NT2/D1 (cell line): ENCODE results near the gene SGPL1.

ENCODE experiments used
- SUZ12 ChIP-seq: IDR thresholded peaks from 2 replicates; pipeline ENCODE4 v1.6.1; 2011; ENCODE audit not compliant: insufficient read length, insufficient read depth; ENCODE audit errors: extremely low read depth
- YY1 ChIP-seq: IDR thresholded peaks from 2 replicates; pipeline ENCODE4 v1.6.1; 2011; ENCODE audit not compliant: insufficient read length, insufficient read depth
- ZNF274 ChIP-seq: IDR thresholded peaks from 2 replicates; pipeline ENCODE4 v1.6.1; 2011; ENCODE audit warnings: mild to moderate bottlenecking, low read depth, low read length

DNA sequence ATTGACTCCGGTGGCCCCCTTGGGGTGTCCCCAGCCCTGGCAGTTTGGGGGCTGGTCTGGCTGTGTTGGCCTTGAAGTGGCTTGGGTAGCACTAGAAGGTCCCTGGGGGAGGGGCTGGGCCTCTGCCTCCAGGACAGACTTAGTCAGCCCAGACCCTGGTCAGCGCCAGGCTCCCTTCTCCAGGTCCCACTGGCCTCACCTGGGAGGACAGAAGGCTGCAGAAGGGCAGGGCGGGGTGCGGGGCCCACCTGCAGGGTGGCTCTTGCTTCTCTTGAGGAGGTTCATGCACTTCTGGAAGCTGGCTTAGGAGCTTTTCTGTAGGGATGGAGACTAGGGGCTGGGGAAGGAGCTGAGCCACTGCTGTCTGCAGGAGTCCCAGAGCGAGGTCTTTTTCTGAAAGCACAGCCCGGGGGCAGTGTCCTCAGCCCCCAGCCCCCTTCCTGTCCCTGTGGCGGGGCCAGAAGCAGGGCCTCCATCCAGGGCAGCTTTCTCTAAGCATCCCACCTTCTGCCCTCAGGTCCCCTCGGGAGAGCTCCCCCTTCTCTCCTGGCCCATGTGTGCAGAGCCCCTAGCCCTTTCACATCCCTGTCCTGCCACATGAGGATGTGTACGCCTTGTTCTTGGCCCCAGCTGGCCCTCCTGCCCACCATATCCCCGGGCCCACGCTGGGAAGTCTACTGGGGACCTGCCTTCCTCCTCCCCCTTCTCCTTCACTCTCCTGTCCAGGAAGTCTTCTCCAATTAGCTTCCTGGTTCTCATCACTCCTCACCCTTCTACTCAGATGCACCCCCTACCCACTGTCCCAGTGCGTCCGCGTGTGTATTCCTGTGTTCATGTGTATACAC, 41.6 kb upstream of the SGPL1 start:
- no peak for TF ChIP-seq YY1
- no peak for TF ChIP-seq SUZ12
- no peak for TF ChIP-seq ZNF274
